Fibroblast of lung (primary cell): ENCODE measurements around the gene CDH12.

Source experiments
- EZH2 ChIP-seq: IDR thresholded peaks from 2 replicates; pipeline ENCODE4 v1.5.1; 2012; ENCODE audit warnings: low read length, control low read depth, mild to moderate bottlenecking; ENCODE audit errors: missing control alignments
- TF ChIP-seq, protein P1 (sequence below), 2 donors: IDR thresholded peaks in 1 of 2; conservative IDR thresholded peaks in 1 of 2; 1 replicate in 1 of 2; 2 replicates in 1 of 2; pipeline ENCODE4 v1.5.1; 2011 to 2012; ENCODE audit warnings: low read length in 2 of 2, control low read depth in 1 of 2, inconsistent platforms in 1 of 2, low read depth in 1 of 2, mild to moderate bottlenecking in 1 of 2

- TF ChIP-seq, protein P1, sequence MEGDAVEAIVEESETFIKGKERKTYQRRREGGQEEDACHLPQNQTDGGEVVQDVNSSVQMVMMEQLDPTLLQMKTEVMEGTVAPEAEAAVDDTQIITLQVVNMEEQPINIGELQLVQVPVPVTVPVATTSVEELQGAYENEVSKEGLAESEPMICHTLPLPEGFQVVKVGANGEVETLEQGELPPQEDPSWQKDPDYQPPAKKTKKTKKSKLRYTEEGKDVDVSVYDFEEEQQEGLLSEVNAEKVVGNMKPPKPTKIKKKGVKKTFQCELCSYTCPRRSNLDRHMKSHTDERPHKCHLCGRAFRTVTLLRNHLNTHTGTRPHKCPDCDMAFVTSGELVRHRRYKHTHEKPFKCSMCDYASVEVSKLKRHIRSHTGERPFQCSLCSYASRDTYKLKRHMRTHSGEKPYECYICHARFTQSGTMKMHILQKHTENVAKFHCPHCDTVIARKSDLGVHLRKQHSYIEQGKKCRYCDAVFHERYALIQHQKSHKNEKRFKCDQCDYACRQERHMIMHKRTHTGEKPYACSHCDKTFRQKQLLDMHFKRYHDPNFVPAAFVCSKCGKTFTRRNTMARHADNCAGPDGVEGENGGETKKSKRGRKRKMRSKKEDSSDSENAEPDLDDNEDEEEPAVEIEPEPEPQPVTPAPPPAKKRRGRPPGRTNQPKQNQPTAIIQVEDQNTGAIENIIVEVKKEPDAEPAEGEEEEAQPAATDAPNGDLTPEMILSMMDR (conservative IDR thresholded peaks at IDR 0.05 in 1 of 2, IDR thresholded peaks at IDR 0.05 in 1 of 2; ENCODE audit: low read depth in 1 of 2, low read length in 2 of 2), result no peak
- TF ChIP-seq EZH2, result no peak
Observed at GRCh38 chr5:21882074-21882745, 970.9 kb downstream of the CDH12 start.
